HL-60/S4 treated with phorbol 12-myristate 13-acetate at 8.2 ng/mL for 4 days and 3 days (cell line): Measurements from ENCODE around the gene SLC16A8.

Experiments used
- in situ Hi-C: fragments of 300-500 bp; cut with MboI; formaldehyde crosslinking; loops from 2 replicates; pipeline ENCODE4 v1.15.0; 2022; ENCODE audit warnings: low sequenced_read_pairs

The SLC16A8 gene

DNA sequence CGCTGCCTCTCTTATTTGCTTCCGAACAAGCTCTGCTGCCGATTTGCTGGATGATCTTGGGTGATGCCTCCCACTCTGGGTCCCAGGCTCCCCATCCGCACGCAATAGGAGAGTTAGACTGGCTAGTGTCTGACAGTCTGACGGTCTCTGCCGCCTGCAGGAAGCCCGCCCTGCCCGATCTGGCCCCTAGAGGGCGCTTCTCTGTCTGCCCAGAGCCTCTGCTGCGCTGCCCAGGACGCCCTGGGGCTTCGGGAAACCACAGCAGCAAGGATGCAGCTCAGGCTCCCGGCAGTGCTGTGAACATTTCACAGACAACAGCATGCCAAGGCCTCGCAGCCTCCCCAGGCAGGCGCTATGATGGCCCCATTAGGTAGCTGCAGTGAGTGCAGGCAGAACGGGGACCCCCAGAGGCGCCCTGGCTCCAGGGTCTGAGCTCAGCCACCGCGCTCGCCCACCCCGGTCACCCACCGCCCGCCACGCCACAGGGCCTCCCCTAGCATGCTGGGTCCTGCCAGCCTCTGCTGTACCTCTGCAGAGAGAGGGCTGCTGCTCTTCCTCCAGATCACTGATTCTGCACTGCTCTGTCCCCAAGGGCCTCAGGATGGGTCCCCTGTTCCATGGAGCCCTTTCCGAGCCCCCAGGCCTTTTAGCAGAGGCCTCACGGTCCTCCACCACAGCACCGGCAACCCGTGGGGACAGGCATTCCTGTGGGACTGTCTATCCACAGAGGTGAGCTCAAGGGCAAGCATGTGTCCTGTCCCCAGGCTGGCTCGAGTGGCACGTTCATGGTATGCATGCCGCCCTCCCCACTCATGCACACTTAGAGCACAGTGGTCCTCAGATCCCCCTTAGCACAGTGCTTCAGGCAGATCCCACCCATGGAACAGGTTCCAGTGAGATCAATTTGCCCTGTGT, 30.8 kb upstream of the SLC16A8 start:
- in situ Hi-C loops: loop anchor here (5.0 kb wide), 1 partner anchor 98 kb away; no protein-coding TSS in a partner anchor

GRCh38 chr22:38112381-38112780, 28.4 kb upstream of the SLC16A8 start:
- in situ Hi-C loops: loop anchor here (5.0 kb wide), 1 partner anchor 100 kb away; no protein-coding TSS in a partner anchor

DNA sequence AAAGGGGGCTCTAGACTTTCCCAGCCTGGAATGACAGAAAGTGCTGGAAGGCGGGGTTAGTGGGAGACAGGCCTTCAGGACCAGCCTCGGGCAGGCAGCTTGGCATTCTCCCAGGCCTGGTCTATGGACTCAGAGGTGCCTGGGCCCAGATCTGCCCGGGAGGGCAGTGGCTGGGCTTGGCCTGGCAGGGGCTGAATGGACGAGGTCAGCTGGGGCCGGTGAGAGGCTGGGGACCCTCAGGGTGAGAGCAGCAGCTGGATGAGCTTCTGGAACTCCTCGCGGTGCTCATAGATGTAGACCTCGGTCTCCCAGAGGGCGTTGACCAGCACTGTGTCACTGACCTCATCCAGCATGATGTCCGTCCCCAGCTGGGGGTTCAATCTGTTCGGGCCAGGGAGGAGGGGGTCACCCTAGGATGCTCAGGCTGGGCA, 28.0 kb upstream of the SLC16A8 start:
- in situ Hi-C loops: loop anchor here (5.0 kb wide), 1 partner anchor 100 kb away; no protein-coding TSS in a partner anchor

DNA sequence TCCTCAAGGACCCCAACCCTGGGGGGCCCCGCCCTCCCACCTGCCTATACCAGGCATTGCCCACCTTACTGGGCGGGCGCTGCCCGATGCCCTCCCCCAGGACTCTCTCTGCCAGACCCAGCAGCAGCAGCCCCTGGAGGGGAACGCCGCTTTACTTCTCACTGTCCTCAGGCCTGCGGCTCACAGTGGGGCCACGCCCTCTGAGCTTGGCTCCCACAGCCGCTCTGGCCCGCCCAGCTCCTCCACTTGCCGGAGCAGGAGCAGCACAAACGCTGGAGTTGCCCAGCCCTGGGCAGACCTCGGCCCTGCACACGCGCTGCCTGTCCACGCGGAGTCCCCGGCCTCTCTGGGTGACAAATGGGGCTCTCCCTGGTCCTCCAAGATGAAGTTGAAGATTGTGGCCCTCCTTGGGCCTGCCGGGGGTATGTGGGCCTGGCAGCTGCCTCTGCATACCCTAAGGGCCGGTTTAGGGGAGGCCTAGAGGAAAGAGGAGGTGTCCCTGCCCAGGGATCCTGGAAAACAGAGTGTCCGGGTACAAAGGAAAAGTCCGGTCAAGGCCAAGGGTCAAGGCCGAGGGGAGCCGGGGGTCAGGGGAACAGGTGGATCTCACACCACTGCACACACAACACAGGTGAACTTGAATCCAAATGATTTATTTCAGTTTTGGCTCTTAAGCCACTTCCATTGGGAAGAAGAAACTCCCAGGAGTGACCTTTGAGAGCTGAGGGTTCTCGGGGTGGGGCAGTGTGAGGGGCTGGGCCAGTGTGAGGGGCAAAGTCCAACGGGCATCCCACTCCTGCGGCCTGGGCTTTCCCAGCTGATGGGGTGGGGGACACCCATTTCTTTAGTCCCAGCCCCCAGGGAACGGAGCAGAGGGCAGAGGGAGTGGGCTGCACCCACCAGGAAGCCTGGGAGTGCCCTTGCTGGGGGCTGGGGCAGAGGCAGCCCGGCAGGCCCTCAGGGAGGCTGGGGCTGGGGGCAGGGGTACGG, 27.2 kb upstream of the SLC16A8 start:
- in situ Hi-C loops: loop anchor here (5.0 kb wide), 1 partner anchor 101 kb away; no protein-coding TSS in a partner anchor

DNA sequence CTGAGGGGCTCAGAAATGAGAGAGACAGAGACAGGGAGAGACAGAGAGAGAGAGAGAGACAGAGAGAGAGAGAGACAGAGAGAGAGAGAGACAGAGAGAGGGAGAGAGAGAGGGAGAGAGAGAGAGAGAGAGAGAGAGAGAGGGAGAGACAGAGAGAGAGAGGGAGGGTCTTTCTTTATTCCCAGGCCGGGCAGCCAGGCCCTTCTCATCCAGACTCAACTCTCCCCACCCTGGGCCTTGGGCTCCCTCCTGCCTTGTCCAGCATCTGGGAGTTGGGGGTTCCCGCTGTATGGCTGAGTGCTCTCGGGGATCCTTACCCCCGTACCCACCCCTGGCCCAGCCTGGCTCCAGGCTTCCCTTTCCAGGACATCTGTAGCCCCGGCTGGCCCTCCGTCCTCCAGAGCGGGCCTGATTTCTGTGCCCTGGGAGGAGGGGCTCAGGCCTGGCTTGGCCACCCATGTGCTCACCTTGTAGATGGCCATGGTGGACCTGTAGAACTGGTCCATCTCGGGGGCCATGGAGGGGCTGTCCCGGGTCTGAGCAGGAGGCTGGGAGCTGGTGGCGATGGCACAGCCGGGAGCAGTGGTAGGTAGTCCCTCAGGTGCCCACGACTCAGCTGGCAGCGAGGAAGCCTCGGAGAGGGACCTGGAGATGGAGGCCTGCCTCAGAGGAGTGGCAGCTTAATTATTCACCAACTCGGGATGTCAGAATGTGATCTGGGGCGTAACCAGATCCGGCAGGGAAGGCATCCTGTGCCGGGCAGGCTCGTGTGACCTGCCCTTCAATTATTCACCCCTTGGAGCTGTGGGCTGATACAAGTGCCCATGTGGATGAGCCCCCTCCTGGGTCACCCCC, 26.3 kb upstream of the SLC16A8 start, which contains the start of gene BAIAP2L2:
BAIAP2L2 (minus strand) TSS at position 677 of the 855 bp plus-strand sequence; CDS start at position 518, 159 bp downstream.
- in situ Hi-C loops: loop anchor here (5.0 kb wide), 1 partner anchor 102 kb away; no protein-coding TSS in a partner anchor

DNA sequence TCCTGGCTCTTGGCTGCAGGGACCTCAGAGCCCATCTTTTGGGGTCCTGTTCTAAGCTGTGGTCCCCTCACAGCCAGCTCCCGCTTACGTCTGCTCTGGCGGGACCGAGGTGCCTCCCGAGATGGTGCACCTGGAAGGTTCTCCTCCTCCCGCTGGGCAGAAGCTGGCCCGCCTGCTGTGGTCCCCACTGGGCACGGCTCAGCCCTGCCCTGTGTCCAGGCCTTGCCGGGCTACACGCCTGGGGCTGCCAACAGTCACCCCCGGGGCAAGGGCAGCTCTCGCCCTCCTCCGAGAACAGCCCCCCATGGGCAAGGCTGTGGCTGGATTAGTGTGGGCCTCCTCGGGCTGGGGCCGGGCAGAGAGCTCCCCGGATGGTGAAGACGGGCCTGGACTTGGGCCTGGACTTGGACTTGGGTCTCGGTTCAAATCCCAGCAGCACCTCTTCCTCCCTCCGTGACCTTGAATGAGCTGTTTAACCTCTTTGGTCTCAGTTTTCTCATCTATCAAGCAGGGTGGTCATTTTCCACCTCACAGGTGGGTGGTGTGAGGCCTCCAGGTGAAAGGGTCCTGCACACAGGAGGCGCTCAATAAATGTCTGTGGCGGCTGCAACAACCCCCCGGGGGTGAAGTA, 25.5 kb upstream of the SLC16A8 start:
- in situ Hi-C loops: loop anchor here (5.0 kb wide), 1 partner anchor 103 kb away; no protein-coding TSS in a partner anchor

DNA sequence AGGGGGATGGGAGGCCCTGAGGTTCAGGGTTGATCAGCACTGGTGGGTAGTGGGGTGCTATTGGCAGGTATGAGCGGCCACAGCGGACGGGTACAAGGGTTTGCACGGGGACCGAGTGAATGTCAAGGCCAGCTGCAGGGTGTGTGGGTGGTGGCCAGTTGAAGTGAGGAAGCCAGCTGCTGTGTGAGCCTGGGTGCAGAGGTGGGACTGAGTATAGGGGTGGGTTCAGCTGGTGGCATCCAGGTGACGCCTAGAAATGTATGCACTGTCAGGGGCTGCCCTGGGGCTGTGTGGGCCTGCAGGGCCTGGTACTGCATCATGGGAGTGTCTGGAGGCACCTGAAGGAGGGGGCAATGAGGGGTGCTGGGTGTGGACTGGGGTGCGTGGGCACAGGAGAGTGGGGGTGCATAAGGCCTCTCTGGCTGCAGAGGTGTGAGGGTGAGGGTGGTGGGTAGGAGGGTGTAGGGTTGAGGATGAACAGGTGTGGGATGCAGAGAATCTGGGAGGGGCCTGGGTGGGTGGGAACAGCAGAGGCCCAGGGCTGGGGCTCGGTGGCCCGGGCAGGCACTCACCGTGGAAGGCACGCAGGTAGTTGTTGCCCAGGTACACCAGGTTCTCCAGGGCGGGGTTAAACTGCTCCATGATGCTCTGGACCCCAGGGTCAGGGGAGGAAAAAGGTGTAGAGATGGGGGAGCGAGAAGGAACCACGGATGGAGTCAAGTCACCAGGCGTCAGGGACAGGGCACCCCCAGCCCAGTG, 24.8 kb upstream of the SLC16A8 start:
- in situ Hi-C loops: no loop called here

DNA sequence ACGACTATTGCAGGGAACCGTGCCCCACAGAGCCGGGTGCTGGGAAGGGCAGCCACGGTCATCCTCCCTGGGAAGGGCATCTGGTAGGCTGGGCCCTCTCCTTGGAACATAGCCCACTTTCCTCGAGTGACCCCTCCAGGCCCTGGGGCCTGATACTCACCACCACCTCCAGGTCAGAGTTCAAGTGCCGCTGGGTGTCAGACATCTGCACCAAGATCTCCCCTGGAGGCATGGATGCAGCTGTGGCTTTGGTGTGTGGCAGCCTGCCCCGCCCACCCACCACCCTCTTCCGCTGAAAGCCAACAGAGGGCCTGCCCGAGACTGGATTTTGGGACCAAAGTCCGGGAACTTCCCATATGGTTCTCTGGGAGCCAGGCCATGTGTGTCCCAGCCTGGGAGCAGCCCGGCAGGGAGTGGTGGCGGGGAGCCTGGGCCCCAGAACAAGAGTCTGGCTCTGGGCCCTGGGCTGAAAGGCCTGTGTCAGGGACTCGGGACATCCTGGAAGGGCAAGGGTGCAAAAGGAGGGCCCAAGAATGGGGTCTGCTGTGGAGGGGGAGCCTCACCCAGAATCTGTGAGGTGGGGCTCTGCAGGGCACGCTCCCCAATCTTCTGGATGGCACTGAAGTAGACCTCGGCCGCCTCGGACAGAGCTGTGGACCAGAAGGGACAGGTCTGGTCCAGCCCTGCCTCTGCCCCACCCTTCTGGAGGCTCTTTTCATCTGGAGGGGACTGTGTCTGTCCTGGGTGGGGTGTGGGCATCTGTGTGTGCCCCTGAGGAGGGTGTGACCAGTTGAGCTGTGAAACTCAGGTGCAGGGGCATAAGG, 23.9 kb upstream of the SLC16A8 start:
- in situ Hi-C loops: no loop called here

GRCh38 chr22:38106814-38107578, 23.0 kb upstream of the SLC16A8 start:
- in situ Hi-C loops: no loop called here

DNA sequence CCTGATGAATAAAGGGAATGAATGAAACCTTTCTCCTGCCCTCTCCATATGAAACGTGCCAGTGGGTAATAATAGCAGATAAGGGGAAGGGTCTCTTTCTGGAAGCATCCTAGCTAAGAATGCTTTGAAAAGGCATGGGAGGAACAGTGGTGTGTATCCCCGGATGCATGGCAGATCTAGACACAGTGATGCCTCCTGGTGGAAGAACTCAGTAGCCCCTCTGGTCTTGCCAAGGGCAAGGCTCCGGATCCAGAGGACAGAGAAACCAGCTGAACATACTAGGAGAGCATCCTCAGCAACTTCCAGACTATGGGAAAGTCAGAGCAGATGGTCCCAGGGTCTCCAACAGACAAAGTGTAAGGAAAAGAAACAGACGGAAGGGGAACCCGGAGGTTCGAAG, 20.1 kb upstream of the SLC16A8 start:
- in situ Hi-C loops: no loop called here

DNA sequence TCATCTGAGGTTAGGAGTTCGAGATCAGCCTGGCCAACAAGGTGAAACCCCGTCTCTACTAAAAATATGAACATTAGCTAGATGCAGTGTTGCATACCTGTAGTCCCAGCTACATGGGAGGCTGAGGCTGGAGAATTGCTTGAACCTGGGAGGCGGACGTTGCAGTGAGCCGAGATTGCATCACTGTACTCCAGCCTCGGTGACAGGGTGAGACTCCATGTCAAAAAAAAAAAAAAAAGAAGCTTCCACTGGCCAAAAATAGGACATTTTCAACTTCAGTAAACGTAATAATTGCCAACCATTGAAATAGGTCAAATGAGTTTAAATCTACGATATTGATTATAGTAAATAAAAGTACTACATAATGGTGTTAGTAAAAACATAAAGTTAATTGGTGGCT, 19.7 kb upstream of the SLC16A8 start:
- in situ Hi-C loops: no loop called here

DNA sequence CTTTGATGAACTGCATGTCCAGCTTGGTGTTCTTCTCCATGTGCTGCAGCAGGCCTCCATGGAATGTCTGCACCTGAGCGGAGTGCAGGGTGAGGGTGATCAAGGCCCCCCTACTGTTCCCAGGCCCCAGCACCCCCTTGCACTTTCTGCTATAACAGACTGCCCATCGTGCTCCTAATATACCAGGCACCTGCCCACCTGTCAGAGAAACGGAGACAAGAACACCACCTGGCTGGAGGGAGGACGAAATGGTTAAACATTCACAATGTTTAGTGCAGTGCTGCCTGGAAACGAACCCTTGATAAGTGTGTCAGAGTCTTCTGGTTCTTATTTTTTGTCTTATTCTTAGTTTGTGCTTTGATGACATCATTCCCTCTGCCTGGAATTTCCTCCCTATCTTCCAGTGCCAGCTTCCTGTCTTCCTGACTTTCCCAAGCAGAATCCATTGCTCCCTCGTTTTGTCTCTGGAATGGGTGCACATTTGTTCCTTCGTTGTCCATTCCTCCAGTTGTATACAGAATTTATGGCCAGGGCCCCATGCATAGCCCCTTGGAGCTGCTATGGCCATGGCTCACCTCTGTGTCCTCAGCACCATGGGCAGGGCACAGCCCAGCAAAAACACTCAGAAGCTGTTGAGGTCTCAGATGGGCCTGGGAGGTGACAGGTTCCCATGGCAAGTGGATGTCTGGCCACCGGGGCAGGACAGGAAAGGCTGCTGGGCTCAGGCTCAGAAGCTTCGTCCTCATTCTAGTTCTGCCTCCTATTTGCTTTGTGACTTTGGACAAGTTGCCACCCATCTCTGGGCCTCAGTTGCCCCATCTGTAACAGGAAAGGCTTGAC, 14.6 kb upstream of the SLC16A8 start:
- in situ Hi-C loops: no loop called here

- in situ Hi-C loops: no loop called here
Observed at GRCh38 chr22:38097557-38098409, 13.8 kb upstream of the SLC16A8 start.

DNA sequence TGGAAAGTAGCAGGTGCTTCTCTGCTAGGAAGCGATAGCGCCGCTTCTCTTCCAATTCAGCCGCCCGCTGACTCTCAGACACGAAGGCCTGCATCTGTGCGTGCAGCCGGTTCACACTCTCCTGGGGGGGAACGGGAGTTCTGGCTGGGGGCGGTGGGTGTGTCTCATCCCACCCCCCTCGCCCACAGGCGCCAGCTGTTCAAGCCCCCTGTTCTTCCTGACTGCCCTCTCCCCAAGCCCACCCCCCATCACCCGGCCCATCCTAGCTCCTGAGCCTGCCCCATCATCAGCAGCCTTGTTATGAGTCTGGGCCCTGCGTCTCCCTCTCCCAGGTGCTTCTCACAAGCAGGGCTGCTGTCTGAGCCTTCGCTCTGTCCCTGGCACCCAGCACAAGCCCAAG, 13.1 kb upstream of the SLC16A8 start:
- in situ Hi-C loops: no loop called here

DNA sequence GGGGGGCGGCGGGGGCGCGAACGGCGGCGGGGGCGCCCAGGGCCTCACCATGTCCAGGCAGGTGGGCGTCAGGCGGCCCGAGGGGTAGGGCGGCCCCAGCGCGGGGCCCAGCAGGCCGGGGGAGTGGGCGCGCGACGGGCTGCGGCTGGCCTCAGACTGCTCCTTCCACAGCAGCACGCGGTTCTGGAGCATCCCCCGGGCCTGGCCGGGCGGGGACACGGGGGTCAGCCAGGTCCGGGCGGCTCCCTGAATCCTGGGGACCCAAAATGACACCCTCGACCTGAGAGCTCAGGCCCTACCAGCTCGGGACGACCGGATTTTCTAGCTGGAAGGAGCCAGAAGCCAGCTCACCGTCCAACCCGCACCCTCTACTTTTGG, 5.5 kb upstream of the SLC16A8 start:
- in situ Hi-C loops: no loop called here
